Measurements from ENCODE around the gene PRICKLE4.
A peak's percentile ranks its signal among the peaks of the same experiment; 100 is the strongest.

PRICKLE4 gene, protein sequence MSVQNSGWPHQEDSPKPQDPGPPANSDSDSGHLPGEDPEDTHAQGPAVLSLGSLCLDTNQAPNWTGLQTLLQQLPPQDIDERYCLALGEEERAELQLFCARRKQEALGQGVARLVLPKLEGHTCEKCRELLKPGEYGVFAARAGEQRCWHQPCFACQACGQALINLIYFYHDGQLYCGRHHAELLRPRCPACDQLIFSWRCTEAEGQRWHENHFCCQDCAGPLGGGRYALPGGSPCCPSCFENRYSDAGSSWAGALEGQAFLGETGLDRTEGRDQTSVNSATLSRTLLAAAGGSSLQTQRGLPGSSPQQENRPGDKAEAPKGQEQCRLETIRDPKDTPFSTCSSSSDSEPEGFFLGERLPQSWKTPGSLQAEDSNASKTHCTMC

DNA sequence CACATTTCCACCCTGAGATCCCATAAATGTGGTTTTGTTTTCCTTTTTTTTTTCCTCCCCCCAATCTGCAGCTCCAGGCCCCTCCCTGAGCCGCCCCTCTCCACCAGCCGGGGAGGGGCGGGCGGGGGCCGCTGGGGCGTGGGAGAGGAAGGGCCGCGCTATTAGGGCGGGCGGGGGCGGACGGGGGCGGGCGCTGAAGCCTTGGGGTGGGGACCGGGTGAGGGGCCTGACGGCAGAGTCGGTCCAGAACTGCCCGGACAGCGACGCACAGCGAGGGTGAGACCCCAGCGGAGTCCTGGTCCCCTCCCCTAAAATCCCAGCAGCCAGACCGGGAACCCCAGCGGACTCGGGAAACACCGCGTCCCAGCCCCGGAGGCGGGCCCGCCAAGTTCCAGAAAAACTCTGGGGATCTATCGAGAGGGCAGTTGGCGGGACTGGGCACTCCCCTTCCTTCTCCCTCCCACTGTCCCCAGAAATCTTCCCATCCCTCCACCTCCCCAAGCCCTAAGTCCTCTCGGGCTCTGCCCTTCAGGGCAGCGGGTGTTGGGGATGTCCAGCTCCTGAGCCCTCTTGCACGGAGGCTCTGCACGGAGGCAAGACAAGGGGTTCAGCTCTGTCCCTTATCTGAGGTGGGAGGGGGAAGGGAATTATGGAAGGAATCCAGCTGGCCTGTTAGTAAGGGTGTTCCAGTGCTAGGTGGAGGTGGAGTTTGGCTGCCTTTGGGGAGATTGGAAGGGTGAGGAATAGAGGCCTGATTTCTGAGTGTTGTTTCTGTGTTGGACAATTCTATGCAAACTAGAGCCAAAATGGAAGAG, at the start of gene PRICKLE4:
Gene PRICKLE4, plus strand, starts transcription at position 232 of the 815 bp plus-strand sequence. CDS start 2,692 bp downstream, outside the sequence.
- TF ChIP-seq, protein P1, sequence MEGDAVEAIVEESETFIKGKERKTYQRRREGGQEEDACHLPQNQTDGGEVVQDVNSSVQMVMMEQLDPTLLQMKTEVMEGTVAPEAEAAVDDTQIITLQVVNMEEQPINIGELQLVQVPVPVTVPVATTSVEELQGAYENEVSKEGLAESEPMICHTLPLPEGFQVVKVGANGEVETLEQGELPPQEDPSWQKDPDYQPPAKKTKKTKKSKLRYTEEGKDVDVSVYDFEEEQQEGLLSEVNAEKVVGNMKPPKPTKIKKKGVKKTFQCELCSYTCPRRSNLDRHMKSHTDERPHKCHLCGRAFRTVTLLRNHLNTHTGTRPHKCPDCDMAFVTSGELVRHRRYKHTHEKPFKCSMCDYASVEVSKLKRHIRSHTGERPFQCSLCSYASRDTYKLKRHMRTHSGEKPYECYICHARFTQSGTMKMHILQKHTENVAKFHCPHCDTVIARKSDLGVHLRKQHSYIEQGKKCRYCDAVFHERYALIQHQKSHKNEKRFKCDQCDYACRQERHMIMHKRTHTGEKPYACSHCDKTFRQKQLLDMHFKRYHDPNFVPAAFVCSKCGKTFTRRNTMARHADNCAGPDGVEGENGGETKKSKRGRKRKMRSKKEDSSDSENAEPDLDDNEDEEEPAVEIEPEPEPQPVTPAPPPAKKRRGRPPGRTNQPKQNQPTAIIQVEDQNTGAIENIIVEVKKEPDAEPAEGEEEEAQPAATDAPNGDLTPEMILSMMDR (IDR thresholded peaks at IDR 0.05; ENCODE audit: borderline replicate concordance, insufficient read depth, low read depth, low read length), result no peak
- H3K4me3 ChIP-seq (ENCODE audit: low read depth, low read length), result peak within 1 kb of the TSS; percentile 62

DNA sequence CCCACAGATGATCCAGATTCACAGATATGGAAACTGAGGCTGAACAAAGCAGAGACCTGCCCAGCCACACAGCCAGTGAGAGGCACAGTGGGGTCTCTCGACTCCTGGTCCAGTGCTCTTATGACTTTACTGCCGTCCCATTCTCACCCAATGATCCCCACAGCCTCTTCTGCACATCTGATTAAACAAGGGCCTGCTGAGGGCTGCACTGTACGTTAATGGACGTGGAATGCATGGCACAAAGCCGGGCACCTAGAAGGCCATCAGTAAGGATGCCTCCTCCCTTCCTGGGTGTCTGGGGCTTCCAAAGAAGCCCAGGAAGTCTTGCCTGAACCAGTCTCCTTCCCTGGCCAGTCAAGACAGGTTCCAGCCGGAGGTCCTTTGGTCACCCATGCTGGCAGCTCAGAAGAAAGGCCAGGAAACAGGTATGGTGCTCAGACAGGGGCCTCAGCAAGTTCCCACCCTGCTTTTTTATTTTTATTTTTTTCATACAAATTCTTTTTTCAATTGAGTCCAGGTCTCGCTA, 49.0 kb upstream of the PRICKLE4 start:
- TF ChIP-seq, protein P1 (IDR thresholded peaks at IDR 0.05; ENCODE audit: borderline replicate concordance, insufficient read depth, low read depth, low read length), result no peak
- H3K4me3 ChIP-seq (ENCODE audit: low read depth, low read length), result peak overlapping the region; percentile 70

DNA sequence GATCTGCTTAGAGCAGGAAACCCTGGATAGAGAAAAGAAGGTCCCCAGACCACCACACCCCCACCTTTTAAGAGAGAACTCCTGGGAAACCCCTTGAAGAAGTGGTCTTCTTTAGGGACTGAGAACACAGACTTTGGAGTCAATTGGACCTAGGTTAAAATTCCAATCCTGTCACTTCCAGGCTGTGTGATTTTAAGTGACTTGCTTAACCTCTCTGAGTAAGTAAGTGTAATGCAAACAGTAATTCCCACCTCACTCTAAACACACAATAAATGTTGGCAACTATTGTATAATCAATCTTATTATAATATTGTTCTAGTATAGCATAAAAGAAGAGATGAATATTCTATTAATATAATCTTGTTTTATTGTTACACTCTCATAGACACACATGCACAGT, 48.4 kb upstream of the PRICKLE4 start:
- peak overlapping the region; percentile 70 for H3K4me3 ChIP-seq (ENCODE audit: low read depth, low read length)
- TF ChIP-seq, protein P1 (IDR thresholded peaks at IDR 0.05; ENCODE audit: borderline replicate concordance, insufficient read depth, low read depth, low read length), result no peak

DNA sequence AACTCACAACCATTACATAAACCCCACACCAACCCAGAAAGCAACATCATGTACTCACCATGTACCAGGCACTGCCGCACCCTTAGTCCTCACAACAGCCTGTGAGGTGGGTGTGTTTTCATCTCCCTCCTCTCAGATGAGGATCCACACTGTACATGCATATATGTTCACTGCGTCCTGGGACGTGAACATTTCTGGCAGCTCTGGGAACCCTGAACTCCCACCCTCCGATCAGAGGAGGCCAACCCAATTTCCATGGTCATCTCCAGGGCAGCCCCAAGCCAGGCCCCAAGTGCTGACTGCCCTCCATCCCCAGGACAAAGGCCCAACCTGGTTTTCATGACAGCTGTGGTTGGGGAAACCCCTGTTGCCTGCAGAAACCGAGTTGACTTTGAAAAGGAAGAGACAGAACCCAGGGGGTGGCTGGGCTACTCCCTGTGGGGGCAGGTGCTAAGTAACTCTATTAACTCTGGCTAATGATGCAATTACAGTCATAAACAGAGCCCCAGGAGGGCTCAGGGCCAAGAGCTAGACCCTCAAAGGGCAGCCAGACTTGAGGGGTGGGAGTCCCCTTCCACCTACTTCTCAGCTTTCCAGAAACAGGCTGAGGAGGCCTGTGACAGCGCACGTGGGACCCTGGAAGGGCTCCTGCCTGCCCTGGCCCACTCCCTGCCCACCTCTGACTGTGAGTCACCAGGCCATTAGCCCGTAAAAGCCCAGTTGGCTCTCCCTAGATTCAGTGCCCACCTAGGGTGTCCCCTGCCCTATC, 47.8 kb upstream of the PRICKLE4 start:
- peak overlapping the region; percentile 70 for H3K4me3 ChIP-seq (ENCODE audit: low read depth, low read length)
- TF ChIP-seq, protein P1 (IDR thresholded peaks at IDR 0.05; ENCODE audit: borderline replicate concordance, insufficient read depth, low read depth, low read length), result no peak

DNA sequence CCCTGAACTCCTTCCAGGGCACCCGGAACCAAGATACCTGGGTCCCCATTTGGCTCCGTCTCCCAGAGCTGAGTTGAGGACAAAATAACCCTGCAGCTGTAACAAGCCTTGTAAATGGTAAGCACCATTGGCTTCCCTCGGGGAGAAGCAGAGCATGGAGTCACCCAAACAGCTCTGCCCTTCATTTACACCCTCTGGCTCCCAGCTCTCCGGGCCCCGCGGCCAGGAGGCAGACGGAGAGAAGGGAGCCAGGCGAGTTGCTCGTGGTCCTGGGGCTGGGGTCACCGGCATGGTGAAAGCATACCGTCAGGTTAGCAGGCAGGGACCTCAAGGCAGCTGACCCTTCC, 47.2 kb upstream of the PRICKLE4 start:
- H3K4me3 ChIP-seq (ENCODE audit: low read depth, low read length), result peak overlapping the region; percentile 70

More for the DNA sequence above, 47.2 kb upstream of the PRICKLE4 start:
- TF ChIP-seq, protein P1 (IDR thresholded peaks at IDR 0.05; ENCODE audit: borderline replicate concordance, insufficient read depth, low read depth, low read length), result no peak

Measured in GM12875 (cell line).